ENCODE results near the gene AGPAT4.

- TF ChIP-seq, protein P1, sequence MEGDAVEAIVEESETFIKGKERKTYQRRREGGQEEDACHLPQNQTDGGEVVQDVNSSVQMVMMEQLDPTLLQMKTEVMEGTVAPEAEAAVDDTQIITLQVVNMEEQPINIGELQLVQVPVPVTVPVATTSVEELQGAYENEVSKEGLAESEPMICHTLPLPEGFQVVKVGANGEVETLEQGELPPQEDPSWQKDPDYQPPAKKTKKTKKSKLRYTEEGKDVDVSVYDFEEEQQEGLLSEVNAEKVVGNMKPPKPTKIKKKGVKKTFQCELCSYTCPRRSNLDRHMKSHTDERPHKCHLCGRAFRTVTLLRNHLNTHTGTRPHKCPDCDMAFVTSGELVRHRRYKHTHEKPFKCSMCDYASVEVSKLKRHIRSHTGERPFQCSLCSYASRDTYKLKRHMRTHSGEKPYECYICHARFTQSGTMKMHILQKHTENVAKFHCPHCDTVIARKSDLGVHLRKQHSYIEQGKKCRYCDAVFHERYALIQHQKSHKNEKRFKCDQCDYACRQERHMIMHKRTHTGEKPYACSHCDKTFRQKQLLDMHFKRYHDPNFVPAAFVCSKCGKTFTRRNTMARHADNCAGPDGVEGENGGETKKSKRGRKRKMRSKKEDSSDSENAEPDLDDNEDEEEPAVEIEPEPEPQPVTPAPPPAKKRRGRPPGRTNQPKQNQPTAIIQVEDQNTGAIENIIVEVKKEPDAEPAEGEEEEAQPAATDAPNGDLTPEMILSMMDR (IDR thresholded peaks at IDR 0.05) = no peak
- TF ChIP-seq EZH2 (IDR thresholded peaks at IDR 0.05; ENCODE audit: borderline replicate concordance, insufficient read depth, low read depth, low read length, poor library complexity, severe bottlenecking) = no peak
These were observed 145.6 kb downstream of the AGPAT4 start for GRCh38 chr6:161128230-161128629.

Data from B cell (primary cell).